ENCODE data around the gene AHRR. TPM values are rescaled to one million over a fixed set of nuclear protein-coding genes. Genes with fewer than 3 reads are reported as not detected.

AHRR gene
- total and polyA plus RNA-seq, 2 of the 4 experiments (the other 2 are of a cell fraction), result 15.6 to 37.1 TPM

GRCh38 chr5:463301-463700, 141.8 kb downstream of the AHRR start:
- Histone ChIP-seq H2BK120ac (ENCODE audit: low read depth, low read length) (no peak overlapping the region), H2BK20ac (ENCODE audit: low read depth, low read length) (no peak overlapping the region), H2AFZ (replicated peaks; ENCODE audit: low read length, poor library complexity) (no peak overlapping the region), H3K4me1 (ENCODE audit: control insufficient read depth, insufficient read depth, low read length) (peaks cover 2% of the 10 kb centered on the region), H3K9ac (ENCODE audit: low read depth, low read length) (no peak overlapping the region), H2AK9ac (replicated peaks; ENCODE audit: low read depth, low read length, poor library complexity) (no peak overlapping the region), H4K20me1 (ENCODE audit: insufficient read depth, low read length) (0 out of 2 replicates have a peak, but pooled peaks cover 3% of the 10 kb centered on the region), H4K5ac (ENCODE audit: low read depth, low read length) (no peak overlapping the region), H3K36me3 (ENCODE audit: control insufficient read depth, insufficient read depth, low read length) (peaks cover 67% of the 10 kb centered on the region), H3K4me3 (ENCODE audit: insufficient read depth, low read depth, low read length) (no peak overlapping the region), H3K18ac (ENCODE audit: low read depth, low read length) (no peak overlapping the region), H3K79me1 (ENCODE audit: low read depth in 1 of 2, low read length in 2 of 2) (peaks cover 4 to 28% of the 10 kb centered on the region in 2 experiments), H2AK5ac (ENCODE audit: low read depth, low read length) (no peak overlapping the region), H2BK15ac (ENCODE audit: low read depth, low read length) (no peak overlapping the region), H3K27me3 (ENCODE audit: control insufficient read depth, insufficient read depth, low read length) (no peaks in the 10 kb centered on the region), H4K91ac (ENCODE audit: insufficient read depth, low read depth, low read length) (no peak overlapping the region), H3K14ac (replicated peaks; ENCODE audit: low read depth, low read length) (no peak overlapping the region), H2BK5ac (ENCODE audit: low read depth, low read length, poor library complexity, severe bottlenecking) (no peak overlapping the region), H3K27ac (ENCODE audit: insufficient read depth, low read length) (no peak overlapping the region), H3K9me3 (ENCODE audit: control insufficient read depth, insufficient read depth, low read length) (no peaks in the 10 kb centered on the region), H3K56ac (ENCODE audit: extremely low read depth, insufficient read depth, low read length) (no peak overlapping the region), H3K4ac (ENCODE audit: low read depth, low read length) (no peak overlapping the region), H3K4me2 (ENCODE audit: low read depth, low read length) (no peak overlapping the region), H3K23ac (ENCODE audit: low read depth, low read length) (no peak overlapping the region), H3K9me1 (ENCODE audit: insufficient read depth, low read length) (peaks cover 12% of the 10 kb centered on the region; the same call in 1 of the 2 replicates), H4K8ac (ENCODE audit: low read depth in 2 of 2, low read length in 2 of 2) (no peak overlapping the region)
- intact Hi-C loops (cut with micrococcal nuclease), result no loop called here
- DNase-seq (no peak), ATAC-seq (ENCODE audit: low read depth) (no peak)
- in situ Hi-C loops (cut with MboI; ENCODE audit: low sequenced_read_pairs), result no loop called here
- ChIA-PET CTCF (no interaction called here), POLR2A (ENCODE audit: unreplicated experiment) (no interaction called here)
- no CpG with 5 or more reads among the region's 7 CpGs for WGBS, 2 experiments (ENCODE audit: extremely low coverage in 2 of 2, insufficient read length in 1 of 2)
- TF ChIP-seq CTCF (conservative IDR thresholded peaks at IDR 0.05; ENCODE audit: low read depth, low read length) (no peak), RCOR1 (IDR thresholded peaks at IDR 0.05; ENCODE audit: insufficient replicate concordance, low read length) (no peak), ELK1 (IDR thresholded peaks at IDR 0.05; ENCODE audit: borderline replicate concordance, low read depth, low read length) (no peak), NFE2L2 (IDR thresholded peaks at IDR 0.05; ENCODE audit: low read depth, low read length) (no peak), RAD21 (IDR thresholded peaks at IDR 0.05; ENCODE audit: low read length) (no peak)
- BruUV-seq (replicated peaks), result no TSS peak
- dilution Hi-C loops (cut with HindIII; ENCODE audit: low sequenced_read_pairs, unreplicated experiment), result no loop called here
